GM18858 (cell line): Measurements from ENCODE around the gene BRME1.

Experiments used
- ATAC-seq: cut with Tn5 transposase; IDR thresholded peaks from one replicate; pipeline ENCODE4 v1.9.1; 2021; ENCODE audit not compliant: unreplicated experiment

The BRME1 gene

GRCh38 chr19:13847407-13848339, 58.2 kb downstream of the BRME1 start:
- no peak for ATAC-seq

GRCh38 chr19:13846557-13847406, 59.1 kb downstream of the BRME1 start:
- peak; percentile 32 for ATAC-seq

GRCh38 chr19:13844130-13844631, 61.7 kb downstream of the BRME1 start:
- no peak for ATAC-seq

DNA sequence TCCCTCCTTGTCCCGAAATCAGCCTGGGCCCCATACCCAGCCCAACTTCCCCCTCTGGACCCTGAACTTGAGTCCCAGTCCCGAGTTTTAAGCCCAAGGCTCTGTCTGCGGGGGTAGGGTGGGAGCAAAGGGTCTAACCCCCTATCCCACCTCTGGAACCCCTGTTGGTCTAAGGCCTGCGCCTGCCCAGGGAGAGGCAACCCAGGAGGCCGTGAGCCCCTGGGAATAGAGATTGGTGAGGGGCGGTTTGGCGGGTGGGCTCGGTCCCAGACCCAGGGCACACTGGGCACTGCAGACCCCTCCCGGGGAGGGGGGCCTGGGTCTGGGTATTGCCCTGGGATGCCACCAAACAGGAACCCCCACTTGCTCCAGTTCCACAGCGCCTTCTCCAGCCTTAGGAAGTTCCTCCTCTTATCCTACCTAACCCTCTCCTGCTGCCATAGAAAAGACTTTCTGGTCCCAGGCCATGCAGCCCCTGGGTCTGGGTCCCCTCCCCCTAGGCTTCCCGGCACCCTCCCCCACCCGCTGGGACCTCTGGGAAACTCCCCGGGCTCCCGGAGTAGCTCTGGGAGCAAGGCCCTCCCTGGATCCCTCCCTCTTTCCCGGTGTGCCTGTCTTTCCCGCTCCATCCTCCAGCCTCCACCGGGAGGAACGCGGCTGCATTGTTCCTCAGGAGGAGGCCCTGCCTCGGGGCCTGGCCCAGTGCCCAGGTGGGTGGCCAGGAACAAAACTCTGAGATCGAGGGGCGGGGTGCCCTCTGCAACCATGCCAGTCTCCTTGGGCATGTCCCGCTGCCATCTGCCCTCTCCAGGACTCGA, 62.6 kb downstream of the BRME1 start:
- no peak for ATAC-seq

DNA sequence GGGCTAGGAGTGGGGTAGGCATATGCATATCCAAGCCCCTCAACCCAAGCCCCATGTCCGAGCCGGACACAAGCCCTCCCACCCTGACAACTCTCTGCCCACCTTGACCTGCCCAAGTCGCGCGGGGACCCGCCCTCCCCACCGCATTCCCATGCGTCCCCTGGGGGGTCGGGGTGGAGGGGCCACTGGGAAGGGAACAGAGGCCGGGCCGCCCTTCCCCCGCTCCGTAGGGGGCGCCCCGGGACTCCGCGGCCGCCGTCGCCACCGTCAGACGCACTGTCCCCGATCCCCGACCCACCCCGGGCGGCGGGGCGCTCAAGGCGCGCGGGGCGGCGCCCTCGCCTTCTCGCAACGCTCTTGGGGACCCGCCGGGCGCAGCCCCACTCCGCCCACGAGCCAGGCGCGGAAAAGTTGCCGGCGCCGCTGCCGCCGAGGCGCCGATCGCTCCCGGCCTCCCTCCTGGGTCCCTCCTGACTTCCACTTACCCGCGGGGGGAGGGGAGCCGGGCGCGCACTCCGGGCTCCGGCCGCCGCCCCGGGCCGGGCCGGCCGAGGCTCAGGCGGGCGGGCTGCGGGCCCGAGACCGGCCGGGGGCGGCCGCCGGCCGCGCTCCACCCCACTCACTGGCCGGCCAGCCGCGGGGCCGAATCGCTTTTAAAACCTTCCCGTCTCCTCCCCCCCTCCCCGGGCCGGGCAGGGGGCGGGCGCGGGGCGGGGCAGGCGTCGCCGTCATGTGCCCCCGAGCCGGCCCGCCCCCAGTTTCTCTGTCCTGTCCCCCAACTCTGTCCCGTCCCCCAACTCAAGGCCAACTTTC, 63.4 kb downstream of the BRME1 start:
- no peak for ATAC-seq

- ATAC-seq: no peak
Observed at GRCh38 chr19:13841962-13842290, 64.0 kb downstream of the BRME1 start.

DNA sequence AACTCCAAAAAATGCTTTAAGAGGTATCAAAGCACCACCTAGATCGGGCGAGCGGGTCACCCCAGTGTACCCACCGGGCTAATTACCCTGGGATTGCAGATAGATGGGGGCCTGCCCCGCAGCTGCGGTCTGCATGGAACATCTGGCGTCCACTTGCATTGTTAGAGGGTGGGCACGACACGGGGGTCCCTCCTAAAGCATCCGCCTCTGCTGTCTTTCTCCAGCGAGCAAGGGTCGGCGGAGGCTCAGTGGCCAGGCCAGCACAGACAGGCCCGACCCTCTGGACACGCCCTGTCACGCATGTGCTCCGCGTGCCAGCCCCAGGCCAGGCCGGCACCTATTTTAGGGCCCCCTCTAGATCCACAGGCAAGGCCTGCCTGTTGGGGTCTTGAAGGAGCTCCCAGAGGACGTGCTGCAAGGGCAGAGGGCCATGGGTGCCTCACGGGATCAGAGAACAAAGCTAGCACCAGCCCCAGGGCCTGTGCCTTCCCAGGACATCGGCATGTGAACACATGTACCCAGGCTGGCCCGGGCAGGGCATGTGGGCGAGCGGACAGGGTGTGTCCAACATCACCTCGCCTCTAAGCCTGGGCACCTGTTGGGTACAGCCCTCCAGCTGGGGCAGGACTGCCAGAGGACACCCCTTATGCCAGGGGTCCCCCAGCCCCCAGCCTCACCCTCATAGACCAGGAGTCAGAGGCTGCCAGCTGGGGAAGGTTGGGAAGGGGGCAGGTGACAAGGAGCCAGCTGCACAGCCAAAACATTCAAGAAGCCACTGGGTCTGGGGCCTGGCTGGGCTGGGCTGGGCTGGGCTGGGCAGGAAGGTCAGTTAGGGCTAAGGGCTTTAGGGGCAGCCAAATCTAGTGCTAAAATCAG, 64.6 kb downstream of the BRME1 start:
- ATAC-seq: no peak

- no peak for ATAC-seq
Observed at GRCh38 chr19:13840305-13841085, 65.4 kb downstream of the BRME1 start.

- no peak for ATAC-seq
Observed at GRCh38 chr19:13839938-13840304, 66.0 kb downstream of the BRME1 start.

- no peak for ATAC-seq
Observed at GRCh38 chr19:13839130-13839937, 66.6 kb downstream of the BRME1 start.

DNA sequence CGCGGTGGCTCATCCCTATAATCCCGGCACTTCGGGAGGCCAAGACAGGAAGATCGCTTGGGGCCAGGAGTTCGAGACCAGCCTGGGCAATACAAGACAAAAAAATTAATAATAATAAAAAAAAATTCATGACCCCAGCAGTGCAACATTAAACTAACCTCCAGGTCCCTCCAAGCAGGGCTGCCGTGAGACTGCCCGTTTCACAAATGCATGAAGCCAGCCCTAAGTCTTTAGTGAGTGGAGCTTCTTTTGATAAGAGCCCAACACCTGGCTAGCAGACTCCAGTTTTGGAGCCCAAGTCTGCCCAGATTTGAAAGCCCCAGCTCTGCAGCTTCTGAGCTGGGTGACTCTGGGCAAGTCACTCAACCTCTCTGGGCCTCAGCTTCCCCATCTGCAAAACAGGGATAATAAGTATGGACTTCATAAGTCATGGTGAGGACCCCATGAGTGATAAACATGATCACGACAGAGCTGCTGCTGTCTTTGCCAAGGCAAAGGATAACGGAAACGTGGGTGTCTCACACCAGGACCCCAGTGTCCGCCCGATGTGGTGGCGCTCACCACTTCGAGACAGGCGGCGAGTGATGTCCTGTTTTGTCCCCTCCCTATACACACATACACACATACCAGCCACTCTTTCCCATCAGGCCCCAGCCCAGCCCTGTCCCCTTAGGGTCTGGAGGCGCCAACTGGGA, 67.3 kb downstream of the BRME1 start:
- no peak for ATAC-seq

GRCh38 chr19:13835791-13836723, 69.9 kb downstream of the BRME1 start:
- no peak for ATAC-seq

GRCh38 chr19:13834244-13835069, 71.5 kb downstream of the BRME1 start:
- no peak for ATAC-seq

DNA sequence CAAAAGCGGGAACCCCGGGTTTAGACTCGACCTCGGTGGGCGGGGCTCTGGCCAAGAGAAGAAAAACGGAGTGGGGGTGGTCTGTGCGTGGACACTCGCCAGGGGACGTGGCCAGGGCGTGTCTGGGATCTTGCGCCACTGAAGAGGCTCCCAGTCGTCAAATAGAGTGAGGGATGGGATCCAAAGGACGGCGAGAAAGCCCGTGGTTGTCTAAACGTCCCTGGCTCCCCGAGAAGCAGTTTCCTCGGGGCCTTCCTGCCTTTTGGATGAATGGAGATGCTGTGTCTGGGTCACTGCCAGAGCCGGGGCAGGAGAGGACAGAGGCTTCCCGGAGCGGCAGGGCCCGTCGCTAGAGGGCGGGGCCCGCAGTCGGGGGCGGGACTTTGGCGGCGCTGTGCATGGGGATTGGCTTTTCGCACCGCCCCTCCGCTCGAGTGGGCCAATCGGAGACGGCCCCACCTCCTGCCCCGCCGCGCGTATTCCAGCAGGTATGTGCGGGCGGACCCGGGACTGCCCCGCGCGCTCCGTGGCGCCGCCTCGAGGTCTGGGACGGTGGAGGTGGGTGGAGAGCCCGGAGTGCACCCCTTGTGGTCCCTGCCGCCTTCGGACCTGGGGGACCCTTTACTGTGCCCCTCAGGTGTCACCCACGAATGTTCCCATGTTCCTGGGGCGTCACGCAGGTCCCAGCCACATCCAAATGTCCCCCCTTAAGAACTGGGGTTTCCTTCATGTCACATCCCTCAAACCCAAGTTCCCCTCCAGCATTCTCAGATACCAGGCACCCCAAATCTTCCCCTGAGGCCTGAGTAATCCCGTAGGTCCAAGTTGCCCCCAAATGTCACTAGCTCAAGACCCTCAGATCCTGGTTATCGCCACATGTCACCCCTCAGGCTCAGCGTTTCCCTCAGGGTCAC, 72.3 kb downstream of the BRME1 start:
- peak; percentile 58 for ATAC-seq
